8988T (cell line): ENCODE data around the gene XIAP.
"Not testable (repeated sequence)": the region's sequence is repeated elsewhere in the genome, so short reads cannot be mapped to it uniquely, and the experiment has no call there.

Experiments used
- DNase-seq: peaks from one replicate; pipeline ENCODE4 v3.0.0; 2011

Gene XIAP

DNA sequence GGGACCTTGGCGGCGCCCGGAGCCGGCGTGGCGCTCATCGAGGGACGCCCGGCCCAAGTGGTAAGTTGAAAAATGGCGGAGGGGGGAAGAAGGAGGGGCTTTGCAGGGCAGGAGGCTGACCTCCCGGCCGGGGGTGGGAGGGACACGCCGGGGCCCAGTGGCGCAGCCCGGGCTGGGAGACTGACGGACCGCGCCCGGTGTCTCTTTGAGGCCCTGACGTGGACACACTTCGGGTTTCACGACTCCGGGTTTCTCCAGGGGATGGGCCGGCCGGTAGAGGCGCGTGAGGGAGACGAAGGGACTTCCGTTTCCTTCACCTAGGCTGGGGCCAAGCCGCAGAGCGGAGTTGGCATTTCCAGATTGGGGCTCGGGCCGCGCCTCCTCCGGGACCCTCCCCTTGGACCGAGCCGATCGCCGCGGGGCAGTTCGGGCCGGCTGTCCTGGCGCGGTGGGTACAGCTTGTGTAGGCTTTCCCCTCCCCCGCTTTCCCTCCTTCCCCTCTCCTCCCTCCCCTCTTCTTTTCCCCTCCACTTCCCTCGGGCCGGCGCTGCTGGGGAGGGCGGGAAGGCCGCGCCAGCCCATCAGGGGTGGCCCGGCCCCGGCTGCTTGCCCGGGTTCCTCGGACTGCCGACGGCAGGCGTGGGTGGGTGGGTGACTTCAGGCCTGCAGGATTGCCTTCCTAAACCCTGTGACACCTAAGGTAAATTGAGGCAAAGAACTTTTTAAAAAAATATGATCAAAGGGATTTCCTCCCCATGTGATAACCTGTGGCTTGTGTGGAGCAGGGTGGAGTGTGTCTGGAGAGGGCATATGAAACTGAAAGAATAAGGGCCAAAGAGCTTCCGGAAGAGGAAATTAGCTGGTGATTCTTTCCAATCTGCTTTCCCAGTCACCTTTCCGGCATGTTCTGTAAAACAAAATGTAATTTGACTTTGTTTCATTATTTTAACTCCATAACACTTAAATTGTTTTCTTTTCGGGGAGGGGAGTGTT is at the start of gene XIAP:
Gene XIAP (plus strand): TSS at position 208 of the 993 bp plus-strand sequence. CDS start 25,610 bp downstream, outside the sequence.
- DNase-seq, result peak; percentile 38

GRCh38 chrX:123814343-123814742 is 45.5 kb upstream of the XIAP start:
- no peak for DNase-seq

DNA sequence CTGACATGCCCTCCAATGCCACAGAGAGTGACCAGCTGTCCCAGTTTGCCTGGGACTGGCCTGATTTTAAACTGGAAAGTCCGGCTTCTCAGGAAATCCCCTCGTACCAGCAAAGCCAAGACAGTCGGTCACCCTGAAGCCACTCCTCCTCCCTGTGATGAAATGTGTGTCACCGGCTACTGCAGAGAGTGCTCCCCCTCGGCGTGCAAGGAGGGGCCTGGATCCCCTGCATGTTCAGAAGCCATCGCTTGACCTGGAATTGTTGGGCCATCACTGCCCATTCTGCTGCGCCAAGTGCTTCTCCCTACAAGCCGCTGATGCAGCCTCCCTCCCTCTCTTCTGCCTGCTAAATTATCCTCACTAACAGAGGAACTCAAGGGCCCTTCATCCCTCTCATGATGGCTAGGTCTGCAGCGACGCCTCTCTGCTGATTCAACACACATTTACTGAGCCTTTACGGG is 44.9 kb upstream of the XIAP start:
- DNase-seq, result not testable (repeated sequence)

DNA sequence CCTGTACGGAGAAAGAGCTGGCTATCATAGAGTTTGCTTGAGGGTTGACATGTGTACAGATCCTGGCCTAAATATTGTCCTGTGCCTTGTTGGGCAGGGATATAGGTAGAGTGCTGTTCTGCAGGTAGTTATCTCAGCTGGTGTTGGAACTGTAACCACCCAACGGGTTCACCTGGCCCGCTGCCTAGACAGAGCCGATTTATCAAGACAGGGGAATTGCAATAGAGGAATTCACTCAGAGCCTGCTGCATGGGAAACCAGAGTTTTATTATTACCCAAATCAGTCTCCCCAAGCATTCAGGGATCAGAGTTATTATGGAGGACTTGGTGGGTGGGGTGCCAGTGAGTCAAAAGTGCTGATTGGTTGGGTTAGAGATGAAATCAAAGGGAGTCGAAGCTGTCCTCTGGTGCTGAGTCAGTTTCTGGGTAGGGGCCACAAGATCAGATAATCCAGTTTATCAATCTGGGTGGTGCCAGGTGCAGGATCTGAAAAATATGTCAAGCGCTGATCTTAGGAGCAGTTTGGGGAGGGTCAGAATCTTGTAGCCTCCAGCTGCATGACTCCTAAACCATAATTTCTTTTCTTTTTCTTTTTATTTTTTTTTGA is 42.5 kb upstream of the XIAP start:
- no peak for DNase-seq

DNA sequence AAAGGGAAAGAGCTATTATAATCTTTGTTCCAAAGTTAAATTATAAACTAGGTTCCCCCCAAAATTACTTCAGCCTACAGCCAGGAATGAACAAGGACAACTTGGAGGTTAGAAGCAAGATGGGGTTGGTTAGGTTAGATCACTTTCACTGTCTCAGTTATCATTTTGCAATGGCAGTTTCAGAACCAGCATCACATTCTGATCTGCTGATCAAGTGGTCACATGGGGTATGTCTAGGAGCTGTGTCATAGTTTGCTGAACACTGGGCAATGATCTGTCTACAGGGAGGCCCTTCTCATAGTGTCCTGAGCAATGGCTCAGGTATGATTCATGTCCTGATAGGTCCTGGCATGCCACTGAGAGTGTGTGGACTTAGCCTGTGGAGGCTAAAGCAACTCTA is 41.6 kb upstream of the XIAP start:
- peak; percentile 35 for DNase-seq

DNA sequence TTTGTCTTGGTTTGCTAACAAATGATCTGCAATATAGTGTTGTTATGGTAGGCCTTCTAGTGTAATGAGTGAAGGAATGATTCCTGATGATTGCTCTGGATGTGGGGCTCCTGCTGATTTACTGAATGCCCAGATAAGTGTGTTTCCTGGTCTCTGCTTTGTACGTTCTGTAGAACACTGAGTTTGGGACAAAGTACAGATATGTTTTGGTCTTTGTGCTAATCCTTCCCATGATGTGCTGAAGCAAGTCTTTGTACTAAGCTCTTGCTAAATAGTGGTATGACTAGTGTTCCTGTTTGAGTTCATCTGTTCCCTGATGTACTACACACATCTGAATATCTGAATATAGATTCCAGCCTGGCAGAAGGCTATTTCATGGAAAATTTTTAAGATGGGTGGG is 36.9 kb upstream of the XIAP start:
- no peak for DNase-seq

- DNase-seq, result no peak
Measured at GRCh38 chrX:123830309-123830708, 29.5 kb upstream of the XIAP start.

GRCh38 chrX:123833387-123833786 is 26.5 kb upstream of the XIAP start:
- DNase-seq, result peak; percentile 61

DNA sequence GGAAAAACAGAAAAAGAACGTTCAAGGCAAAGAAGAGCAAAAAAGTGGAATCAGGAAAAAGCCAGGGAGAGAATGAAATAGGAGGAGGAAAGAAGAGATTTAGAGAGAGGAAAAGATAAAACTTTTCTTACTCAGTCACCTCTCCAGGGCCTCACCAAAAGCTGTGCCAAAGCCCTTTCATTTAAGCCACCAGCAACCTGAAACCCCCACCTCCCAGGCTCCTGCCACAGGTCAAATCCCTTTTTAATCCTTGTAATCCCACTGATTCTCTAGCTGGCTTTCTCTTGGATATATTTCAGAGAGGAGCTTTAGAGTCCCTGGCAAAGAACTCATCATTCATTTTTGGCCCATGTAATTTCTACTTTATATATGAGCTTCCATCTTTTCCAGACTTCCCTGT is 25.7 kb upstream of the XIAP start:
- DNase-seq, result no peak

GRCh38 chrX:123835661-123836371 is 24.0 kb upstream of the XIAP start:
- DNase-seq, result no peak

GRCh38 chrX:123845129-123845528 is 14.7 kb upstream of the XIAP start:
- not testable (repeated sequence) for DNase-seq

GRCh38 chrX:123846577-123847038 is 13.2 kb upstream of the XIAP start:
- DNase-seq, result no peak

DNA sequence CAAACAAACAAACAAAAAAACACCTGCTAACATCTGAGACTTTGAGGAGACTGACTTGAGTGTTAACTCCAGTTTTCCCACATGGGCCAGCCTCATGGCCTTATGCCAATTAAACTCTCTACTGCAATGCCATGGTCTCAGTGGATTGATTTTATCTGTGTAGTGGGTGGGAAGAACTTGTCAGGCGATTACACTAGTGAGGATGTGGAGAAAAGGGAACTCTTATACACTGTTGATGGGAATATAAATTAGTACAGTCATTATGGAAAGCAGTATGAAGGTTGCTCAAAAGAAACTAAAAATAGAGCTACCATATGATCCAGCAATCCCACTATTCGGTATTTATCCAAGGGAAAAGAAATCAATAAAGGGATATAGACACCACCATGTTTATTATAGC is 12.8 kb upstream of the XIAP start:
- no peak for DNase-seq

- DNase-seq, result no peak
Measured at GRCh38 chrX:123849096-123849495, 10.8 kb upstream of the XIAP start.

DNA sequence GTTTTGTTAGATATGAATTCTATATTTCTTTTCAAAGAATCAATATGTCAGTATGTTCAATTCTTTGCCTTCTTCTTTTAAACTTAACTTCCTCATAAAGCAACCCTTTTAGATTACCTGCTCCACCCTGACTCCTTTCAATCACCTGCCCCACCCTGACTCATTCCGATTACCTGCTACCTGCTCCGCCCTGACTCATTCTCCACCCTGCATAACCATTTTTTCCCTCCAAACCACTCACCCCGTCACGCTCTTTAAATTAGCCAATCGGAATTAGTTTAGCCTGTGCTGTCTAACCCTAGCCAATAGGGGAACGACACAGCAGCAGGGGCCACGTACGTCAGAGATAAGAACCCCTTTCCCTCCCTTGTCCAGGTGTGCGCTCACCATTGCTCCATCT is 9.9 kb upstream of the XIAP start:
- not testable (repeated sequence) for DNase-seq

- no peak for DNase-seq
Measured at GRCh38 chrX:123851079-123851478, 8.8 kb upstream of the XIAP start.

- DNase-seq, result no peak
Measured at GRCh38 chrX:123854329-123854728, 5.5 kb upstream of the XIAP start.

- DNase-seq, result no peak
Measured at GRCh38 chrX:123859409-123859845, 426 bp upstream of the XIAP start.

DNA sequence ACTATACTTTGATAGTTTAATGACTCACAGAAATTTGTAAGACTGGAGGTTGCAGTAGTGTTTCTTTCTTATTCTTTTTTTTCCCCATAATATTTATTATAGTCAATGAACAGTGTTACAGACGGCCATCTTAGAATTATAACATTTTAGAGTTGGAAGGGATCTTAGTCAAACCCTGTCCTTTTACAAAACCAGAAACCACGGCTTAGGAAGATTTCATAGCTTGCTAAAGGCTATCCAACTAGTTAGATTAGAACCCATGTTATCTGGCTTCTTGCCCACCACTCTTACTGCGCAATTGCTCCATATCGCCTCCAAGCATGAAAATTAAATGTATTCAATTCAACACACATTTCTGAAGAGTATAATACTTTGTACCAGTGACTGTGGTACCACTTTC is 1.1 kb downstream of the XIAP start:
- no peak for DNase-seq

GRCh38 chrX:123869488-123869887 is 9.6 kb downstream of the XIAP start:
- no peak for DNase-seq

GRCh38 chrX:123871309-123871708 is 11.5 kb downstream of the XIAP start:
- DNase-seq, result no peak

- no peak for DNase-seq
Measured at GRCh38 chrX:123873956-123874355, 14.1 kb downstream of the XIAP start.

GRCh38 chrX:123876177-123876576 is 16.3 kb downstream of the XIAP start:
- DNase-seq, result no peak
